OCI-M2 (cell line): Measurements from ENCODE around the gene PTCH2.

Experiments
- DNase-seq: peaks from one replicate; lab custom pipeline; 2025; ENCODE audit not compliant: unreplicated experiment; lab: John Stamatoyannopoulos, UW

Gene PTCH2

GRCh38 chr1:44780583-44781121, 62.4 kb downstream of the PTCH2 start:
- DNase-seq, result no peak

GRCh38 chr1:44778705-44779576, 64.1 kb downstream of the PTCH2 start:
- no peak for DNase-seq

- no peak for DNase-seq
Observed at GRCh38 chr1:44777969-44778635, 65.0 kb downstream of the PTCH2 start.

GRCh38 chr1:44777547-44777946, 65.5 kb downstream of the PTCH2 start:
- DNase-seq, result no peak

- DNase-seq, result no peak
Observed at GRCh38 chr1:44776730-44777068, 66.4 kb downstream of the PTCH2 start.

- DNase-seq, result no peak
Observed at GRCh38 chr1:44775930-44776729, 66.9 kb downstream of the PTCH2 start.

- peak; percentile 71 for DNase-seq
Observed at GRCh38 chr1:44775078-44775929, 67.7 kb downstream of the PTCH2 start, which contains the start of gene RPS8. Gene RPS8 (plus strand): TSS chr1:44775540. CDS start chr1:44775597, 57 bp downstream.
